ENCODE measurements around the gene PTCRA. TPM values are rescaled to one million over a fixed set of nuclear protein-coding genes. Genes with fewer than 3 reads are reported as not detected.

The PTCRA gene
- total RNA-seq, 1 experiment from 2014 or later: not detected

DNA sequence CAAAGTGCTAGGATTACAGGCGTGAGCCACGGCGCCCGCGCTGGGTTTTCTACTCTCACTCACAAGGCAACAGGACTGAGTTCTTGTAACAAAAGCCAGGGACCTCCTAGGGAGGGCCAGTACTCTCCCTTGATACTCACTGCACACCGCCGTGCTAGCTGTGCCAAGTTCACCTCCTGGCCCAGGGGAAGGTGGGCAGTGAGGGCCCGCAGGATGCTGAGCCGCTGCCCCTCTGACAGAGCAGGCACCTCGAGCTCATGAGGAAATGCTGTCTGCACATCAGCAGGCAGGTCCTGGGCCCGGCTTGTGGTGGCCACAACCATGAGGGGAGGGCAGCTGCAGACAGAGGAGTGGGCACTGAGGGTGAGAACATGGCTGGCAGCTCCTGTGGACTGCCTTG is 51.4 kb downstream of the PTCRA start:
- Histone ChIP-seq H3K36me3 (ENCODE audit: control insufficient read depth in 1 of 2, insufficient read depth in 2 of 2, low read length in 2 of 2) (peaks cover 0 to 3% of the 10 kb centered on the region in 2 experiments; a peak in 2 of 4 replicates), H3K79me2 (ENCODE audit: insufficient read depth, low read length) (no peaks in the 10 kb centered on the region), H3K4me3 (replicated peaks in 1 of 2; ENCODE audit: low read depth in 1 of 2, low read length in 2 of 2) (no peak overlapping the region), H3K27me3 (ENCODE audit: insufficient read depth, low read length) (no peaks in the 10 kb centered on the region), H3K27ac (ENCODE audit: low read depth, low read length) (no peak overlapping the region), H3K4me1 (ENCODE audit: control insufficient read depth in 1 of 2, insufficient read depth in 2 of 2, low read length in 2 of 2) (peaks cover 15 to 27% of the 10 kb centered on the region in 2 experiments), H3K9me2 (ENCODE audit: insufficient read depth) (no peaks in the 10 kb centered on the region), H4K20me1 (ENCODE audit: insufficient read depth) (no peaks in the 10 kb centered on the region), H3K9me3 (ENCODE audit: control insufficient read depth in 1 of 2, insufficient read depth in 1 of 2, low read depth in 1 of 2, low read length in 2 of 2) (no peaks in the 10 kb centered on the region), H3K4me2 (ENCODE audit: low read length) (no peak overlapping the region), H2AFZ (ENCODE audit: low read depth, low read length, poor library complexity, severe bottlenecking) (no peak overlapping the region), H3K9ac (ENCODE audit: low read length) (no peak overlapping the region)
- intact Hi-C loops (cut with micrococcal nuclease): no loop called here
- CTCF ChIA-PET: no interaction called here
- ATAC-seq (no peak), DNase-seq (ENCODE audit: low read depth, low spot score) (no peak)
- RAD21 ChIA-PET (ENCODE audit: low non-redundant PET in 1 of 2, low total read pairs in 2 of 2, uncharacterized antibody in 2 of 2, unreplicated experiment in 2 of 2): no interaction called here
- BruUV-seq (replicated peaks): no TSS peak
- POLR2A ChIA-PET: no interaction called here
- TF ChIP-seq TCF7L2 (IDR thresholded peaks at IDR 0.05; ENCODE audit: borderline replicate concordance, extremely low read depth, insufficient read depth, insufficient read length): no peak
- TF ChIP-seq EZH2phosphoT487 (IDR thresholded peaks at IDR 0.05; ENCODE audit: borderline replicate concordance): no peak
- TF ChIP-seq JUND (IDR thresholded peaks at IDR 0.05): no peak
- TF ChIP-seq EGR1 (IDR thresholded peaks at IDR 0.05; ENCODE audit: low read depth): no peak
- TF ChIP-seq, protein P1, sequence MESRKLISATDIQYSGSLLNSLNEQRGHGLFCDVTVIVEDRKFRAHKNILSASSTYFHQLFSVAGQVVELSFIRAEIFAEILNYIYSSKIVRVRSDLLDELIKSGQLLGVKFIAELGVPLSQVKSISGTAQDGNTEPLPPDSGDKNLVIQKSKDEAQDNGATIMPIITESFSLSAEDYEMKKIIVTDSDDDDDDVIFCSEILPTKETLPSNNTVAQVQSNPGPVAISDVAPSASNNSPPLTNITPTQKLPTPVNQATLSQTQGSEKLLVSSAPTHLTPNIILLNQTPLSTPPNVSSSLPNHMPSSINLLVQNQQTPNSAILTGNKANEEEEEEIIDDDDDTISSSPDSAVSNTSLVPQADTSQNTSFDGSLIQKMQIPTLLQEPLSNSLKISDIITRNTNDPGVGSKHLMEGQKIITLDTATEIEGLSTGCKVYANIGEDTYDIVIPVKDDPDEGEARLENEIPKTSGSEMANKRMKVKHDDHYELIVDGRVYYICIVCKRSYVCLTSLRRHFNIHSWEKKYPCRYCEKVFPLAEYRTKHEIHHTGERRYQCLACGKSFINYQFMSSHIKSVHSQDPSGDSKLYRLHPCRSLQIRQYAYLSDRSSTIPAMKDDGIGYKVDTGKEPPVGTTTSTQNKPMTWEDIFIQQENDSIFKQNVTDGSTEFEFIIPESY (IDR thresholded peaks at IDR 0.05; ENCODE audit: extremely low read depth, insufficient replicate concordance, low read length): no peak
- no peak for TF ChIP-seq YY1 (IDR thresholded peaks at IDR 0.05; ENCODE audit: extremely low read depth, insufficient replicate concordance, low read depth, low read length)
- no peak for TF ChIP-seq SIN3A (IDR thresholded peaks at IDR 0.05; ENCODE audit: low read depth)
- TF ChIP-seq POLR2A (IDR thresholded peaks at IDR 0.05; ENCODE audit: borderline replicate concordance, extremely low read depth, insufficient read depth, insufficient read length): no peak
- TF ChIP-seq SP1 (IDR thresholded peaks at IDR 0.05; ENCODE audit: low read depth): no peak
- no peak for TF ChIP-seq RAD21 (IDR thresholded peaks at IDR 0.05; ENCODE audit: low read depth)
